Neural cell (in vitro differentiated cells): ENCODE data around the gene APOC4. TPM values are rescaled to one million over a fixed set of nuclear protein-coding genes. Genes with fewer than 3 reads are reported as not detected.

Source experiments
- H2AFZ ChIP-seq: fragments of 200-600, 300-800 bp; sonication (generic), shearing (Covaris generic); 2 replicates; pipeline ENCODE4 v1.6.0; 2014; ENCODE audit warnings: low read depth, mild to moderate bottlenecking, antibody characterized with exemption, low read length, moderate library complexity
- H3F3A ChIP-seq: fragments of 200-600 bp; shearing (Covaris generic); 2 replicates; pipeline ENCODE4 v1.6.1; 2016; ENCODE audit warnings: mild to moderate bottlenecking, moderate library complexity, mixed read lengths, antibody characterized with exemption, low read length; ENCODE audit not compliant: insufficient read depth, poor library complexity, severe bottlenecking
- H3K27ac ChIP-seq: fragments of 200-600, 300-800 bp; sonication (generic), shearing (Covaris generic); 2 replicates; pipeline ENCODE4 v1.5.1; 2014; ENCODE audit warnings: mild to moderate bottlenecking, low read length, moderate library complexity
- H3K27me3 ChIP-seq: fragments of 300-800, 200-600 bp; sonication (generic), shearing (Covaris generic); 2 replicates; pipeline ENCODE4 v1.6.0; 2014; ENCODE audit warnings: mild to moderate bottlenecking, low read depth, low read length, moderate library complexity; ENCODE audit not compliant: insufficient read depth
- H3K36me3 ChIP-seq: fragments of 300-800, 200-600 bp; sonication (generic), shearing (Covaris generic); 2 replicates; pipeline ENCODE4 v1.5.1; 2014; ENCODE audit warnings: mild to moderate bottlenecking, antibody characterized with exemption, low read length, moderate library complexity; ENCODE audit not compliant: insufficient read depth
- H3K4me2 ChIP-seq: fragments of 300-800, 200-600 bp; sonication (generic), shearing (Covaris generic); 2 replicates; pipeline ENCODE4 v1.6.0; 2014; ENCODE audit warnings: mild to moderate bottlenecking, low read length
- H3K4me3 ChIP-seq: fragments of 300-800, 200-600 bp; sonication (generic), shearing (Covaris generic); 2 replicates; pipeline ENCODE4 v1.5.1; 2014; ENCODE audit warnings: mild to moderate bottlenecking, low read length, moderate library complexity
- H3K79me2 ChIP-seq: fragments of 200-600 bp; shearing (Covaris generic); replicated peaks from 2 replicates; pipeline ENCODE4 v1.6.0; 2014; ENCODE audit warnings: mild to moderate bottlenecking, low read length, moderate library complexity; ENCODE audit not compliant: insufficient read depth
- H3K9ac ChIP-seq: fragments of 300-800, 200-600 bp; sonication (generic), shearing (Covaris generic); 2 replicates; pipeline ENCODE4 v1.6.1; 2016; ENCODE audit warnings: mild to moderate bottlenecking, low read length, mixed read lengths
- H3K9me2 ChIP-seq: fragments of 200-600 bp; shearing (Covaris generic); 2 replicates; pipeline ENCODE4 v1.6.1; 2016; ENCODE audit warnings: mild to moderate bottlenecking, low read length, mixed read lengths; ENCODE audit not compliant: insufficient read depth
- H3K9me3 ChIP-seq: fragments of 200-600, 300-800 bp; sonication (generic), shearing (Covaris generic); 2 replicates; pipeline ENCODE4 v1.6.1; 2016; ENCODE audit warnings: mild to moderate bottlenecking, mixed run types, low read length, moderate library complexity, mixed read lengths
- H4K20me1 ChIP-seq: fragments of 200-600 bp; shearing (Covaris generic); 2 replicates; pipeline ENCODE4 v1.6.1; 2016; ENCODE audit warnings: mild to moderate bottlenecking, mixed run types; ENCODE audit not compliant: insufficient read depth
- CTCF ChIP-seq: fragments of 450-650 bp; IDR thresholded peaks from 2 replicates; pipeline ENCODE4 v1.5.1; 2014; ENCODE audit warnings: antibody characterized with exemption, mild to moderate bottlenecking, moderate library complexity; ENCODE audit not compliant: poor library complexity, severe bottlenecking
- EP300 ChIP-seq: fragments of 450-650 bp; conservative IDR thresholded peaks from 2 replicates; pipeline ENCODE4 v1.6.1; 2014; ENCODE audit warnings: antibody characterized with exemption, mild to moderate bottlenecking, moderate library complexity; ENCODE audit not compliant: poor library complexity, severe bottlenecking
- EZH2 ChIP-seq: fragments of 200-600, 300-800 bp; shearing (Covaris generic), sonication (generic); IDR thresholded peaks from 2 replicates; pipeline ENCODE4 v1.6.1; 2014; ENCODE audit warnings: antibody characterized with exemption, low read length, borderline replicate concordance, mild to moderate bottlenecking; ENCODE audit not compliant: insufficient read depth, poor library complexity, severe bottlenecking
- MXI1 ChIP-seq: fragments of 450-650 bp; conservative IDR thresholded peaks from 2 replicates; pipeline ENCODE4 v1.6.1; 2014; ENCODE audit warnings: antibody characterized with exemption, mild to moderate bottlenecking; ENCODE audit not compliant: poor library complexity, severe bottlenecking
- POLR2AphosphoS5 ChIP-seq: IDR thresholded peaks from 2 replicates; pipeline ENCODE4 v1.6.1; 2012
- RAD21 ChIP-seq: fragments of 450-650 bp; conservative IDR thresholded peaks from 2 replicates; pipeline ENCODE4 v1.6.1; 2014; ENCODE audit warnings: antibody characterized with exemption, mild to moderate bottlenecking, moderate library complexity
- REST ChIP-seq: IDR thresholded peaks from 2 replicates; pipeline ENCODE4 v1.6.1; 2012; ENCODE audit warnings: borderline replicate concordance
- SMC3 ChIP-seq: fragments of 450-650 bp; conservative IDR thresholded peaks from 2 replicates; pipeline ENCODE4 v1.6.1; 2014; ENCODE audit warnings: antibody characterized with exemption, mild to moderate bottlenecking, moderate library complexity; ENCODE audit not compliant: poor library complexity
- TAF1 ChIP-seq: IDR thresholded peaks from 2 replicates; pipeline ENCODE4 v1.6.1; 2012; ENCODE audit warnings: low read depth
- polyA minus RNA-seq: library from RNA; depleted of rRNA, polyadenylated mRNA; stranded (reverse); fragments of >200 nt; gene quantifications from 2 replicates; pipeline ENCODE4 v1.2.3, GENCODE V29; 2014
- polyA plus RNA-seq: library from polyadenylated mRNA; depleted of rRNA; stranded (reverse); fragments of >200 nt; gene quantifications from 2 replicates; pipeline ENCODE4 v1.2.3, GENCODE V29; 2014

APOC4 gene
- not detected in 2 replicates for polyA plus RNA-seq
- not detected in 2 replicates for polyA minus RNA-seq

- Histone ChIP-seq H3K27me3 (no peaks in the 10 kb centered on the region), H3K27ac (no peak within 1 kb of the TSS), H3F3A (no peaks in the 10 kb centered on the region), H4K20me1 (no peaks in the 10 kb centered on the region), H3K36me3 (no peaks in the 10 kb centered on the region), H3K9me3 (no peaks in the 10 kb centered on the region), H3K9ac (no peak within 1 kb of the TSS), H3K79me2 (no peaks in the 10 kb centered on the region), H2AFZ (no peak within 1 kb of the TSS), H3K9me2 (no peaks in the 10 kb centered on the region), H3K4me3 (no peak within 1 kb of the TSS), H3K4me2 (no peak within 1 kb of the TSS)
- TF ChIP-seq MXI1, result no peak
- TF ChIP-seq CTCF, result no peak
Measured at GRCh38 chr19:44942067-44942571, at the start of gene APOC4. APOC4 (plus strand) TSS chr19:44942237; CDS start chr19:44942278, 41 bp downstream.

- Histone ChIP-seq H3K4me3 (peak overlapping the region; percentile 80), H3K9ac (no peak overlapping the region), H3K9me3 (no peaks in the 10 kb centered on the region), H3K27me3 (no peaks in the 10 kb centered on the region), H3K79me2 (peaks cover 13% of the 10 kb centered on the region), H3F3A (no peaks in the 10 kb centered on the region), H4K20me1 (no peaks in the 10 kb centered on the region), H3K4me2 (no peak overlapping the region), H3K27ac (no peak overlapping the region), H3K9me2 (no peaks in the 10 kb centered on the region), H3K36me3 (no peaks in the 10 kb centered on the region), H2AFZ (no peak overlapping the region)
- no peak for TF ChIP-seq EP300
- TF ChIP-seq MXI1, result no peak
- no peak for TF ChIP-seq RAD21
- TF ChIP-seq SMC3, result no peak
- no peak for TF ChIP-seq TAF1
- no peak for TF ChIP-seq EZH2
- no peak for TF ChIP-seq POLR2AphosphoS5
- TF ChIP-seq REST, result no peak
- no peak for TF ChIP-seq CTCF
Measured at GRCh38 chr19:44892932-44893331, 49.1 kb upstream of the APOC4 start.
